ENCODE results near the gene OVCA2.

Gene OVCA2

DNA sequence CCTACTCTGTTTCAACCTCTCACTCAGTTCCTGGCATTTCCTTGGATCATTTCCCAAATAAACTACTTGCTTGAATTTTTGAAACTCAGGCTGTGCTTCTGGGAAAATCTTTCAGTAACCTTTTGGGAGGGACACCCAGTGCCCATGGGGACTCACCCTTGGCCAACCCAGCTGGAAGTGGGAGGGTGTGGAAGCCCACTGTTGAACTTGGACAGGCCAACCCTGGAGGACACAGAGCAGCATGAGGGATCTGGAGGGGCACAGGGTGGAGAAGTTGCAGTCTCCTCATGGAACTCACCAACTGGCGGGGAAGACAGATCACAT, 27.9 kb upstream of the OVCA2 start:
- DNase-seq (ENCODE audit: low read depth in 2 of 2) = no peak

DNA sequence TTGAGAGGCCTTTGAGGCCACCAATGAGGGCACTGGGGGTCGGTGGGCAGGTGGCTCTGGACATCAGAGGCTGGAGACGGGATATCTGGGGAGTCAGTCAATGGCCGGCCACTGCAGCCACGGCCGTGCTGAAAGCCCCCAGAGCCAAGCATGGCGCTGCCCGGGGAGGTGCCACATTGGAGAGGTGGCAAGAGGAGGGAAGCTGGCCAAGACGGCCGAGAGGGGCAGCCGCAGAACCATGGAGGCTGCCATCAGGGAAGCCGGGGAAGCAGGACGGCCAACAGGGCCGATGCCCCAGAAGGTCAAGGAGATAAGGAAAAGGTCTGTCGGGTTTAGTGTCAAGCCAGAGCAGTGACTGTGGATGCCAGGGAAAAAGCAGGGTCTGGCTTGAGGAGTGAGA, 26.5 kb upstream of the OVCA2 start:
- no peak for DNase-seq (ENCODE audit: low read depth in 2 of 2)

DNA sequence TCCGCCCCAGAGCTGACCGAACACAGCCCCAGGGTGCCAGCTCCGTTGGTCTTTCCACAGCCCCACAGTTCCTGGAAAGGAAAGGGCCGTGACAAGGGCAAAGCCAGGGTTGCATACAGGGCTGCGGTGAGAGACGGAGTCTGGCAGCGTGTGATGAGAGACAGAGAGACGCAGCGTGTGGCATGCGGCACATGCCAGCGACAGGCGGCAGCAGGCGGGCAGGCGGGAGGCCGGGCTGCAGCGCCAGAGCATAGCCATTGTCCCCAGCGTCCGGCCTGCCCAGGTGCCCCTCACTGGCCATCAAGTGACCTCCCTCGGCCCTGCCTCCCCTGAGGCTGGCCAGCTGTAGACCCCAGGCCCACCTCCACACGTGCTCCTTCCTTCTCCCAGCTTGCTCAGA, 25.3 kb upstream of the OVCA2 start:
- no peak for DNase-seq (ENCODE audit: low read depth in 2 of 2)

DNA sequence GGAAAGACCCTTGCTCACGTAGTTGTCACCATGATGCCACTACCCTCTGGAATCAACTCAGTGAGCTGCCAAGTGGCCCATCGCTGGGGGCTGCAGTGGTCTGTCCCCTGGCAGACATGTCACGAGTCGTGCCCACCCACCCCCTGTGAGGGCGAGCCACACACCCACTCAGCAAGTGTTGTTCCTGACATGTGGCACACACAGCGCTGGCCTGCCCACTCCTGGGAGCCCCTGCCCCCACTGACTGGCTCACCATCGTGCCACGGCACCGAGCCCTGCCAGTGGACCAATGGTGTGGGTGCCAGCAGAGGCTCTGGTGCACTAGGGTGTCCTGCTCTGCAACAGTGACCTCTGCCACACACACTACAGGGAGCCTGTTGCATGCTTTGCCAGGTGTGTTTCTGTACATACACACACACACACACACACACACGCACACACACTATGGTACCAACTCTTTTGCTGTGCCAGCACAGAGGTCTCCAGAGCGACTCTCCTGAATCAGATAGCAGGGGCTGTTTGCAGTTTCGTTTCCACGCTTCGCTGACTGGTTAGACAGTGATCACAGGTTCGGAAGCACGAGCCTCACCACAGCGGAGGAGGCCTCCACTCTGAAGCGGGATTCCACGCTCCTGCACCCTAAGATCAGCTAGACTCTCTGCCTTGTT, 24.4 kb upstream of the OVCA2 start:
- DNase-seq (ENCODE audit: low read depth in 2 of 2) = no peak

DNA sequence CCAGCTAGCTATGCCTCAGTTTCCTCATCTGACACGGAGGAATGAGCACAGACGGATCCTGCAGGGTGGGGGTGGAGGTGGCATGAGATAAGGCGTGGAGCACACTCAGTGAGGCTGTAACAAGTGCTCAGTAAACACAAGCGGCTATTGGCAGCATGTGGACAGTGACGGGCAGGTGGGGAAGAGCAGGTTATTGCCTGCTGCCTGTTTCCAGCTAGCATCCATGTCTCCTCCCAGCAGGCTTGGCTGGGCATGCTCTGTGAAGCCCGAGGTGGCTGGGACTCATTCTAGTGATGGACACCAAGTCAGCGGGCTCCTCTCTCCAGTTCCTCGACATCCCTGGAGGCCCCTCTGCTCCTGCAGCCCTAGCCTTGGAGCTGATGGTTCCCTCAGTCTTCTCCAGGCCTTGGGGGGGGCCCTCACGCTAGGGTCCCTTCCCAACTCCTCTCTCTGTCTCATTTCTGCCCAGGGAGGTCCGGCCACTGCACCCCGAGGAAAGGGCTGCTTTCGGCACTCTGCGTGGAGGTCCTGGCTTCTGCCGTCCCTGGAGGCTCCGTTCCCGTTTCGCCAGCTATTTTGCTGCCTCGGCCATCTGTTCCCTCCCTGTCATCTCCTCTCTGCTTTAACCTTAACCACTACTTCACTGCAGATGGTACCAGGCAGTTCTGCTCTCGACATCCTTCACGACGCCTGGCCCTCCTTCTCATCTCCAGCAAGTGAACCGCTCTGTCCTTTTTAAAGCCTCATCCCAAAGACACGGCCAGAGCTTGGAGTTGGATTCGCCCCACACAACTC, 22.9 kb upstream of the OVCA2 start:
- no peak for DNase-seq (ENCODE audit: low read depth in 2 of 2)

DNA sequence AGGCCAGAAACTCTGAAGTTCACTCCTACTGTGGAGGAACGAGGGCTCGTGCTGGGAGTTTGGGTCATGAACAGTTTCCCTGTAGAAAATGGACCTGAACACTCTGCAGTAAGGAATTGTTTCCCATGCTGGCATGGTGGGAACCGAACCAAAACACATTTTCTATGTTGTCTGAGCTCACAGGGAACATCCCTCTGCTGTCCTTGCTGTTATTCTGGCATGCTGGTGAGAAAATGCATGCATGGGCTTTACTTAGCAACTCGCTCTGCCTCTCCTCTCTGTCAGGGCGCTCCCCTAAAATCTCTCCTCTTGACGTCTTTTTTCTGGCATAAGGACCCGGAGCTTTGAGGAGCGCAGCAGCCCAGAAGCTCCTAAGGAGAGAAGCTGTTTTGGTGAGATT, 22.1 kb upstream of the OVCA2 start:
- no peak for DNase-seq (ENCODE audit: low read depth in 2 of 2)

DNA sequence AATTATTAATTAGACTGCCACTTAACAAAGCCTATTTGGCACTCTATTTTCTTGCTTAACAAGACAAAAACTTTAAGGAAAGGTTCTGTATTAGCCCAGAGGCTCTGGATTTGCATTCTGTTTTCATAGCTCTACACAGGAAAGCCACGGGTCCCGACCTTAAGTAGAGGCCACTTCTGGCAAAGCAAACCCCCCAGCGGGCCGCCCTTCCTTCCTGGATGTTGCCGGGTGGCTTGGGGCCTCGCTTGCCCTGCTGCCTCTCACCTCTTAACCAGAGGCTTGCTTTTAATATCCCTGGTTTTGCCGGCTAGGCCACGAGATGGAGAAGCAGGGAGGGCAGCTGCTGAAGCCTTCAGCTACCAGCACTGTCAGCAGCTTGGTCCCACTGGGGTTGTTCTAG, 21.1 kb upstream of the OVCA2 start:
- DNase-seq (ENCODE audit: low read depth in 2 of 2) = no peak

DNA sequence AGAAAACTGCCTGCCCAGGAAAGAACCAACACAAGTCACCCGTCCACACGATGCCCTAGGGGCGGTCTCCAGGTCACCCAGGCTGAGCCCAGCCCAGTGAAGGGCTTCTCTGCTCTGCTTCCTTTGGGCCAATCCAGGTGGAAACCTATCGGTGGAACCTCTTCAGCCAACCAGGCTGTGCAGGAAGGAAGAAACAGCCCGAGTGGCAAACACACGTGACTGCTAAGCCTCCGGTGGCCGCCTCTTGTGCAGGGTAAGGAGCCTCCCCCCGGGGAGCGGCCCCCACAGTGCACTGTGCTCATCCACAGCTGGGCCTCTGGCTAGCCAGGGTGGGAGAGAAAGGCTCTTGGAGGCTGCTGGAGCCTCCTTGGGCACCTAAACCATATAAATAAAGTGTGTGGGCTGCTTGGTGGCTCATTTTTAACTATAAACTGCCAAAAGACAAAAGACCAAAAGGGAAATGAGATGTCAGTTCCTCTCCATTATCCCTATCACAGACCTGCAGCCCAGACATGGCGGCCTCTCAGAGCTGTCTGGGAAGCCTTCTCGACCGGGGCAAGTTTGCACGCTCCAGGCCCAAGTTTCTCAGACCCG, 19.1 kb upstream of the OVCA2 start:
- no peak for DNase-seq (ENCODE audit: low read depth in 2 of 2)

DNA sequence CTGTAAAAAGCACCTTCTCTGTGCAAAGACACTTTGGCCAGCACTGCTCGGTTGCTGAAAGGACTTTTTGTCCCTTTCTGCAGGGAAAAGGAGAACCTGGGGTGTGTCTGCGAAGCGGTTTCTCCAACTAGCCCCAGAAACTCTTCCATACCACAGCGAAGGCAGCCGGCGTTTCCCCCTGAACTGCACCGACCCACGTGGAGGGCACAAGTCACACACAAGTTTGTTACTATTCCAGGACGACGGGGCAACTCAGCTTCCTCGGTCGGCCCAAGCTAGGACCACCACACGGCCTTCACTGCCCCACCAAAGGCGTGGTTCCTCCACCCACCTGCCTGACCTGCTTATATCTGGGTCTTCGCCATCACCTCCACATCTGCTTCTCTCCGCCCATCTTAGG, 18.6 kb upstream of the OVCA2 start:
- DNase-seq (ENCODE audit: low read depth in 2 of 2) = no peak

DNA sequence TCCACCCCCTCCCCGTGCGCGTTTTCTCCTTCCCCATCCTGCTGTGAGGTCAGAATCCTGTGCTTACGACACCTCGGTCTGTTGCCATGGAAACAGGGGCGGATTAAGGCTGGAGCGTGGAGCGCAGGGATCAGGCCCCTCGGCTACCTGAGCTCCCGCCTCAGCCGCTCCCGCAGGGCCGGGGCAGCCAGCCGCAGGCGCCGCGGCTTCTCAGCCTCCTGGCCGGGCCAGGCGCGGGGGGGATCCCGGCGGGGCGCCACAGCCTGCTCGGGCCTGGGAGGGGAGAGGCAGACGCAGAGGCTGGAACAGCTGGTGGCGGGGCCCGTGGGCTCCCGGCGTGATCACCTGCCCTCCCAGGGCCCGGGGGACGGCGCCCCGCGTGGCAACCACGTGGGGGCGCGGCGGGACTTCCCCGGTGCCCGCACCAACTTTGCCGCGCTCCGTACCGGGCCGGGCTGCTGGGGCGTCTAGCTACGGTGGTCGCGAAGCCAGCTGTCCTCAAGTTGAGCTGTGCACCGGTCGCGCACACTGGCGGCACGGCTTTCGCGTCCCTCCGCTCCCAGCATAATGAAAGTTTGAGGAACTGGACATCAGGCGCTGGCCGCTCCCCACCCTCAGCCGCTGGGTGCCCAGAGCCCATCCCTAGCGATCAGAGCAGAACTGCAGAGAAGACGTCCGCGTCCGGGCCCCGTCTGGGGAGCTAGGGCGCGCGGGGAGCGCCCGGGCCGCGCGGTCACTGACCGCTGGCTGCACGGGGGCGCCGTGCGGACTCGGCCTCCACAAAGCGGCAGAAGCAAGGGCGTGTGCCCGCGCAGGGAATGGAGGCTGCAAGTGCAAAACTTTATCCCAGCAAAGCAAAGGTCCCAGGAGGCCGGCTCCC, 17.9 kb upstream of the OVCA2 start:
- no peak for DNase-seq (ENCODE audit: low read depth in 2 of 2)

DNA sequence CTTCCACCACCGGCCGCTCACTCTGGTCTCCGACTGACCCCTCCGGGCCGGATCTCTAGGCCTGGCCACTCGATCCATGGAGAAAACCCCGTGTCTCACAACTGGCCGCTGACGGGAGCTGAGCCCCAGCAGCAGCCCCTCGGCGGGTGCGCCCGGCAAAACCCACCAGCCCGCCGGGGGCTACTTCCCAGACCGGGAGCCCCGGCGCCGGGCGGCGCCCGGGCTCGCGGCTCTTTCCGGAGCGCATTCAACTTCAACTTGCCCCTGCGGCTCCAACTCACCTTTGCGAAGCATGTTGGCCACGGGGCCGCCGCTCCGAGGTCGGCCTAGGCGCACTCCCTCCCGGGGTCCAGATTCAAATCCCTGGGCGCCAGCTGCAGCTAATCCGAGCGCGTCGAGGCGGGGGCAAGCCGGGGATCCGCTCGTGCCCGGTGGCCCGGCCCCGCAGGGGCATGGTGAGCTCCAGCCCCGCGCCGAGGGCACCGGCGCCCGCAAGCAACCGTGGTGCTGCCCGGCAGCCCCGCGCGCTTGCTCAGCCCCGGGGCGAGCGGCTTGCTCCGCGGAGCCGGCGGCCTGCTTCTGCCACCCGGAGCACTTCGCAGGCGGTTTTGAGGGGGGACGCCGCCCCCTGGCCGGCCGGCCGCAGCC, 17.1 kb upstream of the OVCA2 start:
- no peak for DNase-seq (ENCODE audit: low read depth in 2 of 2)

DNA sequence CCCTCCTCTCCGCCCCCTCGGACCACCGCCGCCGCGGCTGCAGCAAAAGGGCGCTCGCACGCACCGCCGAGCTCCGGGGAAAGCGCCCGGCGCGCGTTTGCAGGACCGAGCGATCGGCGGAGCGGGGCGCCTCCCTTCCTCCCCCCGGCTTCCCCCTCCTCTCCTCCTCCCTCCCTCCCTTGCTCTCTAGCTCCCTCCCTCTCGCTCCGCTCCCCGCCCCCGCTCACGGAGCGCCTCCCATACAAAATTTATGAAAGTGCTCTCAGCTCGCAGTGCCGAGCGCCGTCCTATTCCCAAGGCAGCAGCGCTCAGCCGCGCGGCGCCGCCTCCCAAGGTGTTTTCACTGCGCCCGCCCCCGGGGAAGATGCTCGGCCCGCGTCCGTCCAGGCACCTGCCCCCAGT, 16.6 kb upstream of the OVCA2 start, which contains the start of gene RTN4RL1:
Gene RTN4RL1 (minus strand): TSS at position 115 of the 402 bp plus-strand sequence. CDS start 469 bp downstream, outside the sequence.
- DNase-seq (ENCODE audit: low read depth in 2 of 2) = peak in 1 of 2 experiments; percentile 53

DNA sequence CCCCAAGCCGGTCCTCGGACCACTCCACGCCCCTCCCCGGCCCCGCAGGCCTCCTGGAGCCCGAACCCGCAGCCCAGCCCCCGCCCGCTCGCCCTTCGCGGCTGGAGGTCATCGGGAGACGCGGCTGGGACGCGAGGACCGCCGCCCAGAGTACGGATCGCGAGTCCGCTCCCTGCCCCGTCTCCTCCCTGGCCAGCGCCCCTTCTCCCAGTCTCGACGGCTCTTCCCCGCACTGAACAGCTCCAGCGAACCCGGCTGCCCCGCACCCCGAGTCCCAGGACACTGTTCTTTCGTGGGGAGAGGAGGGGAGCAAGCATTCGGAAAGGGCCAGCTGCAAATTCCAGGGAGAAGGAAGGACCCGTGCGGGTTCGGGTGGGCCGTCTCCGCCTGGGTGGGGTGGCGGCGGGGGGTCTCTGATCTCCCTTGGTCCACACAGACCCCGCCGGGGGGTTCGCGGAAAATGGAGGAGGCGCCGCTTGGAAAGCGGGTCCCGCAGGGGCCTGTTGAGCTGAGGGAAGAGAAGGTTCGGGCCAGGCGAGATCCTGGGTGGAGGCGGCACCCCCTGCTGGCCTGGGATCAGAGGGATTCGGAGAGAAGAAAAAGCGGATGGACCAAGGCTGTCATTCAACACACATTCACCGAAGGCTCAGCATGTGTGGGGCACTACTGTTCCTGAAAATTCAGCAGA, 16.1 kb upstream of the OVCA2 start:
- no peak for DNase-seq (ENCODE audit: low read depth in 2 of 2)

DNA sequence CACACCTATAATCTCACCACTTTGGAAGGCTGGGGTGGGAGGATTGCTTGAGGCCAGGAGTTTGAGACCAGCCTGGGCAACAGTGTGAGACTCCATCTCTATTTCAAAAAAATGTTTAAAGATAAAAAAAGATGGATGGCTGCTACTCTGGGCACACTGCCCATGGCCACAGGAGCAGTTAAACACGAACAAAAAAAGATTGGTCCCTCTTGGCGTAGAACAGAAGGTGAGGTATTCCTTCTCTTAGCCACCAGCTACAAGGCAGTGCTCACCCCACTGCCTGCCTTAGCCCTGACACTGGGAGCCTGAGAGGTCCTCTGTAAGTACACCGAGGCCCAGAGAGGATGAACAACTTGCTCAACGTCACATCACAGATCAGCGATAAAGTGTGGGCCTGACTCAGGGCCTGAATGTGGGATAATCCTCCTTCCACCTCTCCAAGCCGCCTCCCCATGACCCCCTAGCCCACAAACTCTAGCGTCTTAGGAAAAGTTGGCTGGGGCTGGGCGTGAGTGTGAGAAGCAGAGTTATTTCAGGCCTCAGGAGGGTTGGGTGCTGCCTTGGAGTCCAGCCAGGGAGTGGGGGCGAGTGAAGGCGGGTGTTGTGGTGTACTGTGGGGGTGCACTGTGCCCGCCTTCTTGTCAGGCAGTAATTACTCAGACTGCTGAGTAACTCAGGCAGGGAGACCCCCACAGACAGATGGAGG, 14.1 kb upstream of the OVCA2 start:
- DNase-seq (ENCODE audit: low read depth in 2 of 2) = no peak

DNA sequence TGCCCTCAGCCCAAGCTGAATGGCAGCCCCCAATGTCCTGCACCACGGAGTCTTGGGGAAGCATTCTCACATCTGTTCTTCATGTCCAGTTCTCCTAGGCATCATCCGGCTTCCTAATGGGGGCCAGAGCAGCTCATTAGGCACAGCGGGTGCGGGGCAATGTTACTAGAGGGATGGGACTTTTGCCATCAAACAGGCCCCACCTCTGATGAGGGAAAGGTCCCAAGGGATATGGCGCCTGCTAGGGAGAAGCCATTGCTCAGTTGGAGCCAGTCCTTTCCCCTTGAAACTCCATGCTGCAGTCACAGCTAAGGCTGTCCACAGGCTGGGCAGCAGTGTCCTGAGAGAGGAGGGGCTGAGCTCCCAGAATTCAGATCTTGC, 13.6 kb upstream of the OVCA2 start:
- DNase-seq (ENCODE audit: low read depth in 2 of 2) = no peak

DNA sequence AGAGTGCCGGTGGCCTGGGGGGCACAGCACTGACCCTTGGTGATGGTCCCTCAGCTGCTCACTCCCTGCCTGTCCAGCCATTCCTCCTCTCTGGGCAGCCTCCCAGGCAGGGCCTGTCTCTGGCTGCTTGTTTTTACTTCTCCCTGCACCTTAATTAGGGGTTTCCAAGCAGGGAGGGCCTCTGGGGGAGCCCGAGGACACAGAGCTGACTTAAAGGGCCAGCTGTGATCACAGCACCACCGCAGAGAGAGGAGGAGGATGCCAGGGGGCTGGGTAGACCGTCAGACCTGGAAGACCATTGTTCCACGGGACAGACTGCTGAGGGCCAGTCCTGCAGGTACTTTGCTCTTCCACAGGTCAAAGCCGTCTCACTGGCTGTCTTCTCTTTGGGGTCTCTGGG, 13.1 kb upstream of the OVCA2 start:
- DNase-seq (ENCODE audit: low read depth in 2 of 2) = no peak

DNA sequence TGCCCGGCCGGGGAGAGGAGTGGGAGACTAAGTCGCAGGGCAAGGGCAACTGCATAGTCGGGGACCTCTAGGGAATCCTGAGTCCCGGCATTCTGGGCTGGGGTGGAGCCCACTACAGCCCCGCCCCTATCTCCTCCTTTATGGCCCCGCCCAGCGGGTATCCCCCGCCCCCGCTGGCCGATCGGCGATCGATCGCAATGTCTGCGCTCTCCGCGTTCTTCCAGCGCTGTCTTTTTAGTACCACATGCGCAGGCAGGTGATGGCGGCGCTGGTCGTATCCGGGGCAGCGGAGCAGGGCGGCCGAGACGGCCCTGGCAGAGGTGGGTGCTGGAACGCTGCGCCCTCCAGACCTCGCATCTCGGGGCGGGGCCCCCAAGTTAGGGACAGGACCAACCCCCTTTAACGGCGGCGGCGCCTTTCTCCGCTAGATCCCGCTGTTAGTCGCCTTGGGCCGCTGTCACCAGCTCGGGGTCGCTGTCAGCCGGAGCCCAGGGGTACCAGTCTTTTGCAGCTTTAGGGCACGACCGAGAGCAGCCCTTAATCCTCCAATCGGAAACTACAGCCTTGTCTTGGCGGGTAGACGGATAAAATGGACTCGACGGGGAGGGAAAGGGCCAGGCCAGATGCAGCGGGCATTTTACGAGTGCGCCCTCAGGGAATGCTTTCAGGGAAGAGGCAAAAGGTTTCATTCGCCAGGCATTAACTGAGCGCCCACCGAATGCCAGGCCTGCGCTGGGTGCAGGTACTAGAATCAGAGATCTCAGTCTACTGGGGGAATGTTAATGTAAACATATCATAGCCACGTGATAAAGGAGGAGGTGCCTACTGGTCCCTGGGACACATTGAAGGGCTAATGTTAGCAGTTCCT, 11.7 kb upstream of the OVCA2 start, which contains the start of gene DPH1:
Gene DPH1 (plus strand): TSS at position 243 of the 868 bp plus-strand sequence. CDS start 17 bp downstream, at position 260.
- peak; percentile 77 to 84 for DNase-seq (ENCODE audit: low read depth in 2 of 2)

DNA sequence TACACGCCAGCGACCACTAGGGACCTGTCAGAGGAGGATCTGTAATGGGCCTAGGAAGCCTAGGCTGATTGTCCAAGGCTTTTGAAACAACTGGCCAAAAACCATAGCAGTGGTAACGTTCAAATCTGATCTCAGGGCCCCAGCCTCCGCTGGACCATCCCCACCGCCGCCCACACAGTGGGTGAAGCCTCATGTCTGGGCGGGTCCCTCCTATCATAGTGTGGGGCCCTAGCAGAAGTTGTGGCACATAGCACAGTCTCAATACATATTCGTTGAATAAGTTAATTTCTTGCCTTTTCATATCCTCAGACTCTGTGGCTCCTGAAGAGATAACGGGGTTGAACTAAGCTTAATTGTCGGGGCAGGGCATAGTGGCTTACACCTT, 11.1 kb upstream of the OVCA2 start:
- peak in 1 of 2 experiments; percentile 54 for DNase-seq (ENCODE audit: low read depth in 2 of 2)

DNA sequence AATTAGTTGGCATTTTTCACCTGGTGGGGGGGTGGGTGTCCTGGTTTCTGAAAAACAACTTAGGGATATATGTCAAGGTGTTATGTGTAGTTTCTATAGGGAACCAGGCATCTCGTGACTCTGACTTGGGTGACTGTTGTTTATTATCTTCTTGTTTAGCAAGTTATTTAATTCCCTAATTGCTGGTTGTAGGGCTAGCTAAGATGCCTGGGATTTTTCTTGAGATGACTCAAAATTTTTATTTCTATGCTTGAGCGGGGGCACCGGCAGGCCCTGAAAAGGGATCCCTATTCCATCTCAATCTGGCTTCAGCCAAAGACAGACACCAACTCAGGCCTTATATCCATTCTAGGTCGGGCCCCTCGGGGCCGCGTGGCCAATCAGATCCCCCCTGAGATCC, 8.7 kb upstream of the OVCA2 start:
- DNase-seq (ENCODE audit: low read depth in 2 of 2) = no peak
